ENCODE data around the gene KAT5.
"Not testable (repeated sequence)": the region's sequence is repeated elsewhere in the genome, so short reads cannot be mapped to it uniquely, and the experiment has no call there.

Gene KAT5

GRCh38 chr11:65711785-65712632 is at the start of gene KAT5:
Gene KAT5, plus strand, starts transcription at chr11:65712252. Its CDS starts 16 bp downstream, at chr11:65712268.
- peak; percentile 95 for DNase-seq (ENCODE audit: low spot score)

- peak; percentile 97 for DNase-seq (ENCODE audit: low spot score)
Measured at GRCh38 chr11:65662799-65663638, 49.0 kb upstream of the KAT5 start, which contains the start of gene RELA. Gene RELA, minus strand, starts transcription at chr11:65662916. Its CDS starts 84 bp downstream, at chr11:65662832.

GRCh38 chr11:65663639-65664200 is 48.3 kb upstream of the KAT5 start:
- DNase-seq (ENCODE audit: low spot score): peak; percentile 79

GRCh38 chr11:65672180-65672860 is 39.7 kb upstream of the KAT5 start:
- no peak for DNase-seq (ENCODE audit: low spot score)

- DNase-seq (ENCODE audit: low spot score): no peak
Measured at GRCh38 chr11:65672982-65673381, 39.1 kb upstream of the KAT5 start.

- DNase-seq (ENCODE audit: low spot score): no peak
Measured at GRCh38 chr11:65680192-65680743, 31.8 kb upstream of the KAT5 start.

GRCh38 chr11:65683480-65683879 is 28.6 kb upstream of the KAT5 start:
- not testable (repeated sequence) for DNase-seq (ENCODE audit: low spot score)

GRCh38 chr11:65685981-65686380 is 26.1 kb upstream of the KAT5 start:
- DNase-seq (ENCODE audit: low spot score): no peak

- not testable (repeated sequence) for DNase-seq (ENCODE audit: low spot score)
Measured at GRCh38 chr11:65691847-65692246, 20.2 kb upstream of the KAT5 start.

GRCh38 chr11:65692367-65692766 is 19.7 kb upstream of the KAT5 start:
- no peak for DNase-seq (ENCODE audit: low spot score)

GRCh38 chr11:65695459-65696241 is 16.4 kb upstream of the KAT5 start:
- no peak for DNase-seq (ENCODE audit: low spot score)

GRCh38 chr11:65696802-65697552 is 15.1 kb upstream of the KAT5 start:
- DNase-seq (ENCODE audit: low spot score): no peak

- DNase-seq (ENCODE audit: low spot score): no peak
Measured at GRCh38 chr11:65698205-65698604, 13.8 kb upstream of the KAT5 start.

- DNase-seq (ENCODE audit: low spot score): no peak
Measured at GRCh38 chr11:65699306-65699705, 12.7 kb upstream of the KAT5 start.

- DNase-seq (ENCODE audit: low spot score): no peak
Measured at GRCh38 chr11:65700399-65700798, 11.7 kb upstream of the KAT5 start.

GRCh38 chr11:65701686-65702085 is 10.4 kb upstream of the KAT5 start:
- no peak for DNase-seq (ENCODE audit: low spot score)

- DNase-seq (ENCODE audit: low spot score): no peak
Measured at GRCh38 chr11:65703846-65704245, 8.2 kb upstream of the KAT5 start.

- not testable (repeated sequence) for DNase-seq (ENCODE audit: low spot score)
Measured at GRCh38 chr11:65706303-65706763, 5.7 kb upstream of the KAT5 start.

- DNase-seq (ENCODE audit: low spot score): not testable (repeated sequence)
Measured at GRCh38 chr11:65707002-65707401, 5.0 kb upstream of the KAT5 start.

- no peak for DNase-seq (ENCODE audit: low spot score)
Measured at GRCh38 chr11:65708451-65708850, 3.6 kb upstream of the KAT5 start.

Data from GM03348 (cell line).